ENCODE results near the gene ZNF350. TPM values are rescaled to one million over a fixed set of nuclear protein-coding genes. Genes with fewer than 3 reads are reported as not detected.
A peak's percentile ranks its signal among the peaks of the same experiment; 100 is the strongest.

The ZNF350 gene
- total RNA-seq, 1 donor from 2014 or later = 13.0 TPM

DNA sequence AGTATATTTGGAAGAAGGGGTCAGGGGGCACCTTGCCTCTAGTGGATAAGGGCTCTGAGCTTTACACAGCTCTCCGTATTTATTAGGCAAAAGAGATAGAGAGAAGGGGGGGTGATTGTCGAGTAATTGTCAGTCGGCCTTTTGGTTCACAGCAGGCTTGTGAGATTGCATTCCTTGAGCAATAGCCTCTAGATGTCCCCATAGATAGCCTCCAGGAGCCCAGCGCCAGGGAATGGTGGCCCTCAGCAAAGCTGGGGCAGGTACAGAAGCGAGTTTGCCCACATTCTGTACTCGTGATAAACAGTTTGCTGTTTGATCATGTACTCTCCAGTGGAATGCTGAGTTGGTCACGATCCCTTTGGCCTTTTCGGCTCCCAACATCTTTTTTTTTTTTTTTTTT lies 54.7 kb downstream of the ZNF350 start:
- Histone ChIP-seq H3K27me3 (no peaks in the 10 kb centered on the region), H3K36me3 (peaks cover 52% of the 10 kb centered on the region), H3K27ac (no peak overlapping the region), H3K9me3 (peaks cover 13% of the 10 kb centered on the region), H3K4me1 (peaks cover 8% of the 10 kb centered on the region), H3K4me3 (no peak overlapping the region)
- TF ChIP-seq, protein P1, sequence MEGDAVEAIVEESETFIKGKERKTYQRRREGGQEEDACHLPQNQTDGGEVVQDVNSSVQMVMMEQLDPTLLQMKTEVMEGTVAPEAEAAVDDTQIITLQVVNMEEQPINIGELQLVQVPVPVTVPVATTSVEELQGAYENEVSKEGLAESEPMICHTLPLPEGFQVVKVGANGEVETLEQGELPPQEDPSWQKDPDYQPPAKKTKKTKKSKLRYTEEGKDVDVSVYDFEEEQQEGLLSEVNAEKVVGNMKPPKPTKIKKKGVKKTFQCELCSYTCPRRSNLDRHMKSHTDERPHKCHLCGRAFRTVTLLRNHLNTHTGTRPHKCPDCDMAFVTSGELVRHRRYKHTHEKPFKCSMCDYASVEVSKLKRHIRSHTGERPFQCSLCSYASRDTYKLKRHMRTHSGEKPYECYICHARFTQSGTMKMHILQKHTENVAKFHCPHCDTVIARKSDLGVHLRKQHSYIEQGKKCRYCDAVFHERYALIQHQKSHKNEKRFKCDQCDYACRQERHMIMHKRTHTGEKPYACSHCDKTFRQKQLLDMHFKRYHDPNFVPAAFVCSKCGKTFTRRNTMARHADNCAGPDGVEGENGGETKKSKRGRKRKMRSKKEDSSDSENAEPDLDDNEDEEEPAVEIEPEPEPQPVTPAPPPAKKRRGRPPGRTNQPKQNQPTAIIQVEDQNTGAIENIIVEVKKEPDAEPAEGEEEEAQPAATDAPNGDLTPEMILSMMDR (IDR thresholded peaks at IDR 0.05) = no peak
- ATAC-seq (no peak), DNase-seq (no peak)
- intact Hi-C loops (cut with DNase I) = no loop called here

DNA sequence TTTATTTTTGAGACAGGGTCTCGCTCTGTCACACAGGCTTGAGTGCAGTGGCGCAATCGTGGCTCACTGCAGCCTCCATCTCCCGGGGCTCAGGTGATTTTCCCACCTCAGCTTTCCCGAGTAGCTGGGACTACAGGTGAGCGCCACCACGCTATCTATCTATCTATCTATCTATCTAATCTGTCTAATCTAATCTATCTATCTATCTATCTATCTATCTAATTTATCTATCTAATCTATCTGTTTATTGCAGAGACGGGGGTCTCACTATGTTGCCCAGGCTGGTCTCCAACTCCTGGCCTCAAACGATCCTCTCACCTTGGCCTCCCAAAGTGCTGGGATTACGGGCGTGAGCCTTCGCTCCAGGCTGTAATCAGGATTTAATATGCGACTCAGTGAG lies 58.8 kb downstream of the ZNF350 start:
- H3K36me3 ChIP-seq = peaks cover 21% of the 10 kb centered on the region
- H3K4me3 ChIP-seq = peak overlapping the region; percentile 77
- TF ChIP-seq, protein P1 (IDR thresholded peaks at IDR 0.05) = no peak
- H3K27ac ChIP-seq = peak overlapping the region; percentile 87
- peaks cover 12% of the 10 kb centered on the region for H3K9me3 ChIP-seq
- no peak for DNase-seq
- ATAC-seq = no peak
- H3K4me1 ChIP-seq = peaks cover 8% of the 10 kb centered on the region
- no peaks in the 10 kb centered on the region for H3K27me3 ChIP-seq
- intact Hi-C loops (cut with DNase I) = no loop called here

DNA sequence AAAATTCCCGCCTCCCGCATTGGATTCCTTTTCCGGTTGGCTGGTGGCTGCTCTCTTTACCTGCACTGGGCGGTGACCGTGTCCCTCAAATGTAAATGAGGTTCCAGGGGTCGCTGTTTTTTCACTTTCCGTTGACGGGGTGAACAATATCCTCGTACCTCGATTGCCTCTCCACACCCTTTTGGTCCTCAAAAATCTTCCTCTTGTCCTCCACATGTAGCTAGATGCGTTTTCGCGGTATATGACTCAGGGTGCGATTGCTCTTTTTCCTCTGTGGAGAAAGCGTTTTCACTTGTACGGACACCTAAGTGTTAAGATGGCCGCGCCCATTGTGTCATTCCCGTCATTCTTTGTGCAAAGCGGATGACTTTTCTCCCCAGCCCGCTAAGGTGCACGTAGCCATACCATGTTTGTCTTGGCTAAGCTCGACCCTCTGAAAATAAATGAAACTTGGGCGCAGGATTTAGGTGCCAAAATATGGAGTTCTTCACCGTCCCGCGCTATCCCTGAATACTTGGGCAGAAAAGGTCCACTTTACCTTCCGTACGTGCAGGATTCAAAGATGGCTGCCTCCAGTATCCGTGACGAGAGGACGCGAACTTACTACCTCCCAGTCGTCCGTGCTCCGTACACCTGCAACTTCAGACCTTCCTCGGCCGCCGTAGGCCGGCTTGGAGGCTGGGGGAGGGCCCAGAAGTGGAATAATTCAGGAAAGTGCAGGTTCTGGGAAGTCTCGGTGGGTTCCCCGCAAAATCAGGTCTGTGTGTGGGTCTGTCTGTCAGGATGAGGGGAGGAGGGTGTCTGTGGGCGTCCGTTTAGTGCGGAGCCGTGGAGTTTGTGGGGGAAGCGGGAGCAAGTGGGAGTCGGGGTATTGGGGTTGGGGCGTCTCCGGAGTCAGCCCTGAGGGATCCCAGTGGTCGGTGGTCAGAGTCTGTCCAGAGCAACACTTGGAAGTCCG lies 59.6 kb downstream of the ZNF350 start, which contains the start of gene ZNF613:
Gene ZNF613 (plus strand): TSS at position 689 of the 958 bp plus-strand sequence. CDS start 8,749 bp downstream, outside the sequence.
- Histone ChIP-seq H3K27ac (peak within 1 kb of the TSS; percentile 87), H3K36me3 (peaks cover 21% of the 10 kb centered on the region), H3K9me3 (peaks cover 18% of the 10 kb centered on the region), H3K27me3 (no peaks in the 10 kb centered on the region), H3K4me1 (peaks cover 8% of the 10 kb centered on the region), H3K4me3 (peak within 1 kb of the TSS; percentile 77)
- intact Hi-C loops (cut with DNase I) = no loop called here
- DNase-seq = peak; percentile 93
- ATAC-seq = peak; percentile 99
- TF ChIP-seq, protein P1 (IDR thresholded peaks at IDR 0.05) = peak; percentile 13

DNA sequence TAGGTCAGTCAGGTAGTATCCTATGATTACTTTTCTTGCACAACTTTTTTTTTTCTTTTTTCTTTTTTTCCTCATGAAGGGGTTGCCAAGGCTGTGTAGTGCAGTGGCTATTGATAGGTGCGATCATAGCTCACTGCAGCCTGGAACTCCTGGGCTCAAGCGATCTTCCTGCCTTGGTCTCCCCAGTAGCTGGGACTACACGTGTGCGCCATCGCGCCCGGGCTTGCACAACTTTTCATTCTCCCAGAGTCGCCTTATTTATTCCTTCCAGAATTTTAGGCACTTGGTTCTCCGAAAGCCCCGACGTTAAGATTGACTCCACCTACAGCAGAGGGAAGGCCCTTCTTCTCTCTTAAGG lies 60.2 kb downstream of the ZNF350 start:
- Histone ChIP-seq H3K27me3 (no peaks in the 10 kb centered on the region), H3K4me3 (peak overlapping the region; percentile 77), H3K9me3 (peaks cover 25% of the 10 kb centered on the region), H3K27ac (peak overlapping the region; percentile 87), H3K4me1 (peaks cover 8% of the 10 kb centered on the region), H3K36me3 (peaks cover 15% of the 10 kb centered on the region)
- DNase-seq (no peak), ATAC-seq (no peak)
- TF ChIP-seq, protein P1 (IDR thresholded peaks at IDR 0.05) = no peak
- intact Hi-C loops (cut with DNase I) = no loop called here

DNA sequence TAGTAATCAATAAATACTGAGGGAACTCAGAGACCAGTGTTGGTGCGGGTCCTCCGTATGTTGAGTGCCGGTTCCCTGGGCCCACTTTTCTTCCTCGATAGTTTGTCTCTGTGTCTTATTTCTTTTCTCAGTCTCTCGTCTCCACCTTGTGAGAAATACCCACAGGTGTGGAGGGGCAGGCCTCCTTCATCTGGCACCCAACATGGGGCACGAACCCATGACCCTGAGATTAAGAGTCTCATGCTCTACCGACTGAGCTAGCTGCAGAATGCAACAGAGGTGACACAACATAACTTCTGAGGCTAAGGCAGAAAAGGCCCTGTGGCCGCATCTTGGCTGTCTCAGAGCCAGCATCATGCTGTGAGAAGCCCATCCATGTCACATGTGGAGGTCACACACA lies 64.7 kb downstream of the ZNF350 start:
- peaks cover 32% of the 10 kb centered on the region for H3K9me3 ChIP-seq
- TF ChIP-seq, protein P1 (IDR thresholded peaks at IDR 0.05) = no peak
- H3K4me1 ChIP-seq = no peaks in the 10 kb centered on the region
- ATAC-seq (no peak), DNase-seq (no peak)
- H3K27me3 ChIP-seq = no peaks in the 10 kb centered on the region
- H3K4me3 ChIP-seq = no peak overlapping the region
- no peak overlapping the region for H3K27ac ChIP-seq
- intact Hi-C loops (cut with DNase I) = no loop called here
- H3K36me3 ChIP-seq = no peaks in the 10 kb centered on the region

All from upper lobe of right lung (tissue), 1 donor.